HG03469 (cell line): ENCODE data around the gene C15orf40.
A peak's percentile ranks its signal among the peaks of the same experiment; 100 is the strongest.

Experiments
- ATAC-seq: cut with Tn5 transposase; IDR thresholded peaks from one replicate; pipeline ENCODE4 v1.9.1; 2021; ENCODE audit warnings: mild to moderate bottlenecking, moderate library complexity, moderate number of reproducible peaks; ENCODE audit not compliant: unreplicated experiment

Gene C15orf40

DNA sequence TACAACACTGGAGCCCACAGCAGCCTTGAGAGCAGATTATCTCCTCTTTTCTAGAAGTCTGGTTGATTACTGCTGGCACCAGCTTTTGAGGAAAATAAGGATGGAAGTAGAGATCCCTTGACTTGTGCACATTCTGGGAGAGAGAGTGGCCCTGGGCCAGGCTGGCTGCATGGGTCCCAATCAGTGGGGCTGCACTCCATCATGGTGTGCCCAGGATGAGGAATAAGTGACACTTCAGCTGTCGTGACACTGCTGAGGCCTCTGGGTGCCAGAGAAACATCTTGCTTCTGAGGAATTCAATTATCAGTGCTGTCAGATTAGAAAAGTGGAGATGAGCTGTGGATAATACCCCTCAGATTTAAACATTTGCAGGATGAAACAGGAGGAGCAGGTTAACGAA lies 16.4 kb downstream of the C15orf40 start:
- ATAC-seq = no peak

DNA sequence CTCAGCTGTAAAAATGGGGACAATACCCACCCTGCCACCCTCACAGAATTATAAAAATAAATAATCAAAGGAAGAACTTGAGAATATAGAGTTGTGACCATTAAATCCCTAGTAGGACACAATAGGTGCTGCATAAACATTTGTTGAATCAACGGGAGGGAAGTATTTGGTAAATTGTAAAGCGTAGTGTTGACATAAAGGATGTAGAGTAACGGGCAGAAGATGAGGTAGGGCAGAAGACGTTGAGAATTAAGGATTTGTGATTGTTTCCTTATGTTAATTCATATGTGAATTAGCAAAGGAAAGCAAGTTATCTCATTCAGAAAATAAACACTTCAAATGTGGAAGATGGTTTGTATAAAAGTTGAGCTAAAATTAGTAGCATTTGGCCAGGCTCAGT lies 18.3 kb downstream of the C15orf40 start:
- no peak for ATAC-seq

DNA sequence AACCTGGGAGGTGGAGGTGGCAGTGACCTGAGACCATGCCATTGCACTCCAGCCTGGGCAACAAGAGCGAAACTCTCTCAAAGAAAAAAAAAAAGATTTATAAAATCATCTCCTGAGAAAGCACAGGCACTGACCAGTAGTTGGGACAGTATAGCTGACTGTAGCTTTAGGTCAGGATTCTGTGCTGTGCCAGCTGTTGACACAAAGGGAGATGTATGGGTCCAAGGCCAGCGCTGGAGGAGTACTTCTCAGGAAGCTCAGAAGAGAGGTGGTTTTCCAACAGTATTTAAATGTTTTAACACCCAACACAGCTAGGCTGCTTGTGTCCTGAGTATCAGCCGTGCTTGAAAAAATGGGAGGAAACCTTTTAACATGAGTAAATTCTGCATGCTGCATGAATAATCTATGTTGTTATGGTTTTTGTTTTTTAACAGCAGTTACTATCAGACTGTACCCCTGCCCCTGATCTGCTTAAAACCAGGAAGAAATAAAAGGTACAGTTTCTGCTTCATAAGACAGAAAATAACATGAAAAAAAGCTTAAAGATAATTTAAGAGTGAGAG lies 18.9 kb downstream of the C15orf40 start:
- ATAC-seq = no peak

DNA sequence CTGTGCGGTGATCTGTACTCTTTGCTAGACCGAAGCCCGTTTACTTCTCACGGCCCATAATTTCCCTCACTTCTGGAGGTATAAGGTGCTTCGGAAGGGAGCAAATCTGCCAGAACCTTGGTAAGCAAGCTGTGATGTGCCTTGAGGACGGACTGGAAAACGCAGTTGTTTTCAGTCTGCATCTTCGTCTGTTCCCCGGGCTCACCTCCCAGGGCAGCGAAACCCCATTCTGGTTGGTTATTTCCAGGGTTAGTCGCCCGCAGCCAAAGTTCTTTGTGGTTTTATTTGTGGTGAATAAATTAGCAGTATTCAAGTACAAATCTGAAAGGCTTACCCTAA lies 25.0 kb downstream of the C15orf40 start:
- no peak for ATAC-seq

DNA sequence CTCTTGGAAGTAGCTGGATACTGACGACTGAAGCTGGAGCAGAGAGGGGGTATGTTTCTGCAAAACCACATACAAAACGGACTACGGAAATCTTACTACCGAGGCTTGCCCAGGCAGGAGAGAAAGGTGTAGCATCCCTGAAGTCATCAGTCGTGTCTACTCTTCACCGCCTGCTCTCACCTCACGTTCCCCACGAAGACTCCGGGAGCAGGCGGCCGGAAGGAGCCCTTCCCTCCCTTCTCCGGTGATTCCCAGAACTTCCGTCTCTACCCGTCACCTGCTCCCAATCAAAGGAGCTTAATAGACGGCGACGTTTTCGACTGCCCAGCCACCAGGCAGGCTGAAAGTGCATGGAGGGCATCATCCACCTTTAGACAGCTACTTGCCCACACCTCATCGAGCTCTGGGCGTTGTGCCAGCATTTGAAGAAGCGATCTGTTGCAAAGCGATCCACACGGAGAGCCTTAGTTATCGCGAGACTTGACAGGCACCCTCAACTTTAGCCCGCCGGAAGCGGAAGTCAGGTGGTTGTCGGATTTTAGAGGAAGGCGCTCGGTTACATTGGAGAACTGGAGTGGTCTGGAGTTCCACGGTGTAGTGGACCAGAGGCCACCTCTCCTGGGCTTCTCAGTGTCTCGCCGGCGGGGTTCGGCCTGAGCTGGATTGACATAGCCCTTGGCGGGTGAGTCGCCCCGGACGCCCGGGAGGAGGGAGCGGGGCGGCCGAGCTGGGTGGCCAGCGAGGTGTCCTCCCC lies 25.6 kb downstream of the C15orf40 start, which contains the start of gene RAMAC:
Gene RAMAC (plus strand): TSS at position 523 of the 754 bp plus-strand sequence. CDS start 2,809 bp downstream, outside the sequence.
- peak; percentile 67 for ATAC-seq

DNA sequence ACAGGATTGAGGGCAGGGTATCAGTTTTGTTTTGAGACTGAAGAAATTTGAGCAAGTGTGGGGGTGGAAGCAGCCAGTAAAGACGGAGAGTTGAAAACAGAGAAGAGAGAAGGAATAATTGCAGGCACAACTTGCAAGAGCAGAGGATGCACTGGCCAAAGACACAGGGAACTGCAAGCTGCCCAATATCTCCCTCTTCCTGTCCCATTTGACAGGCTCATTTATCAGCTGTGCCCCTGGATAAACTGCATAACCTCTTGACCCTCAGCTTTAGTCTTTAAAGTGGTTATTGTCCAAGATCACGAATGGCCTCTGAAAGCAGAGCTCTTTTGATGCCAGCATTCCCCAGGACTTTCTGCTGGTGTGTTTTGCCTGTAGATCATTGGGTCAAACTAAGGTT lies 30.5 kb downstream of the C15orf40 start:
- no peak for ATAC-seq

DNA sequence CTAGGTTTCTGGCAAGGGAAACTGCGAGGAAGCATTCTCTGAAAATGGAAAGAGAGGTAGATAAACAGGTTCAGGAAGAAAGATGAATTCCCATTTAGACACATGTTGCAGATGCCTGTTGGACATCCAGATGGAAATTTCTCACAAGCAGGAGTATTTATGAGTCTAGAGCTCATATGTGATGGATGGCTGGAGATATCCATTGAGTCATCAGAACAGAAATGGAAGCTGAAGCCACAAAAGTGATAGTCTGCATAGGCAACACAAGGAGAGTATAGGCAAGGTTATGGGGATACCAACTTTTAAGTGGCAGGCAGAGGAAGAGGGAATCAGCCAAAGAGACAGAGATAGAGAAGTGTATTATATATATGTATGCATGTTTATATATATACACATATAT lies 31.7 kb downstream of the C15orf40 start:
- no peak for ATAC-seq

DNA sequence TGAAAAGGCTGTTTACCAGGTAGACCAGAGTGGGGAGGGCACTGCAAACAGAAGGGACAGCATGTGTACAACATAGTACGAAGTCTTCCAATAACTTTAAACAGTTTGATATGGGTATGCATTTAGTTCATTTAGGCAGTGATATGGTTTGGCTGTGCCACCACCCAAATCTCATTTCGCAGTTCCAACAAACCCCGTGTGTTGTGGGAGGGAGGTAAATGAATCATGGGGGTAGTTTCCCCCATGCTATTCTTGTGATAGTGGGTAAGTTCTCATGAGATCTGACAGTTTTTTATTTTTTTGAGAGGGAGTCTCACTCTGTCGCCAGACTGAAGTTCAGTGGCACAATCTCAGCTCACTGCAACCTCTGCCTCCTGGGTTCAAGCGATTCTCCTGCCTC lies 33.0 kb downstream of the C15orf40 start:
- ATAC-seq = no peak

DNA sequence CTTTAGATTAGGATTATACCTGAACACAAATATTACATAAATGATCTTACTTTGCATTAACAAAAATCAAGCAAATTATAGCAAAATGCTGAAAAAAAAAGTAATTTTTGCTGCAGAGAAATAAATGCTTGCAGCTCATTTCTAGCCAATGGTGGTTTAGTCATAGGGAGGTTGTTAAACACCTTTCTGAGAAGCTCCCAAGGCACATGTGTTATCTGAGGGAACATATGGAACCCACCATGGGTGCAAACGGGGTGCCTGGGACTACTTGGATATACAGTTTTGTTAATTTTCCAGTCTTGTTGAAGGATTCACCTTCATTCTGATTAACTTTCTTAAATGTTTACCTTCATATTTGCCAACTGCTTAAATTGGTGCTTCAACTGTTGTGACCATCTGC lies 34.4 kb downstream of the C15orf40 start:
- no peak for ATAC-seq

DNA sequence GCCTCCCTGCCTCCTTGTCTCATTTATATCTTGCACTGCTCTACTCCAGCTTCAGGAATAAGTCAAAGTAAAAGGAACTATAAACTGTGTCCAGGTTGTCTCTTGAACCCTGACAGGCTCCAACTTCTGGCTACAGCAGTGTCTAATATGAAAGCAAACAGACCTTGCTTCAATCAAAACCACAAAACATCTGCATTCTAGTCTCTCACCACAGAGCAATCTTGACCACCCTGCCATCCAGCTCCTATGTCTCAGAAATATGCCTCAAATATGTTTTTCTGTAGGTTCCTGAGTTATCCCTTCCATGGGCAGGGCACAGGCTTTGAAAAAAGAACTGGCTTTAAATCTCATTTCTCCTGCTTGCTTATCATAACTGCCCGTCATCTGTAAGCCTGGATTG lies 38.4 kb downstream of the C15orf40 start:
- ATAC-seq = no peak

DNA sequence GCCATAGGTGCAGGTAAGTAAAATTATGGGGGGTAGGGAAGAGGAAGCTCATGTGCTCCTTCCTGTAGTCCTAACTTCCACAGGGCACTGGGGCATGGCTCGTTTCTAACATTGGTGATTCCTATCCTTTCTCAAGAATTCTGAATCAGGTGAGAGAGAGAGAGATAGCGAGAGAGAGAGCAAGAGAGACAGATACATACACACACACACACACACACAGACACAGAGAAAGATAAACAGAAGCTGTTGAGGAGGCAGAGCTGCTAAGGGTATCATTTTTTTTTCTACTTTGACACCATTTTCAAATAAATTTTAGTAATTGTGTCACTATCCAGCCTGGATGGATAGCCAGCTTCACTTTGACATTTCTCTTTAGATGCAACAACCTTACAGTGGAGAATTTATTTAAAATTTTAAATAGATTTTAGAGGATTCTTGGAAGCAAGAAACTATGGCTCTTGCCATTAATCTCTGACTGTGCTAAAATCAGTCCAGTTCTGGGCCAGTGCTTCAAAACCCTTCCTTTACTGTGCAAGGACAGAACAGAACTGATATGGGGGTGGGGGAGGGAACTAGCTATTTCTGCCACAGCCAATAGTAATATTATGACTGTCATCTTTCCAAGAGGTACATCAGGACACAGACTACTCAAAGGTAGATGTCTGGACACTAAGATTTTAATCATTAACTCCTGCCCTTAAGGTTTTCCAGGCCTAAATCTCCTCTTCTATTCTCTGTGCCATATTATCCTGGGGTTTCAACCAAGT lies 40.0 kb downstream of the C15orf40 start:
- ATAC-seq = no peak

DNA sequence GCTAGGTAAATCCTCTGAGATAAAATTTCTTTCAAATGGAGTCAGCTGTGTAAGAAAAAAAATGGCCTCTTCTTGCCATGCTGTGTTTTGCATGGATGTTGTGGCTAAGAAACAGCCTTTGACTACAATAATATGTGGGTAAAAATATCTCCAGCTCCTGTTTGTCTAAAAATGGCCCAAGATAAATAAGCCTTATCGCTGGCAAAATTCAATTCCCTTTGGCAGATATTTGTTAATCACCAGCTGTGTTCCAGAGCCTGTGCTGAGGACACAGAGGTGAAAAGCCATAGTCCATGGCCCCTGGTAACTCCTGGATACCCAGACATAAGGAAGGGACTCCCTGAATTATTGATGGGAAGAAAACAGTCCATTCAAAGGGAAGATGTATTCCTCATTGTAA lies 40.7 kb downstream of the C15orf40 start:
- ATAC-seq = no peak

DNA sequence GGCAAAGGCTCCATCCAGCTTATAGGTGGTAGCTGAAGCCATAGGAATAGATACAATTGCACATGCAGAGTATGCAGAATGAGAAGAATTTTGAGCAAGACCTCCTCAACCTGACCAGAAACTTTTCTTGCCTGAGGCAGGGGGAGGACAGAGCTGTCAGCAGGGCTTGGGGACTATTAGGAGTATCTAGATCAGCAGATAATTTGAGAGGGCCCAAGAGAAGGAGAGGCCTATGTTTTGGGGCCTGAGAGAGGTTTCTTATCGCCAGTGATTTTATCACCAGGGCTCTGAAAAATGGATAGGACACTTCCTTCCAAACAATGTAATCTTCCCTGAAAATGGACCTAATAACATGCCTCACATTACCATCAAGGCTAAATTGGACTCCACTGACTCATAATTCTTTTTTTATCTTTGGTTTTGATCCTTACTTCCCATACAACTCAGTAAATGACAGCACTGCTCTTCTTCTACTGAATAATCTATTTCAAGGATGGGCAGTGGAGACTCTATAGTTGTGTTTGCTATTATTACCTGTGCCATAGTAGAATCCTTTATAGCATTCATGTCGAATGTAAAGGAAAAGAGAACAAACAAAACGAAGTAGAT lies 41.3 kb downstream of the C15orf40 start:
- ATAC-seq = no peak

DNA sequence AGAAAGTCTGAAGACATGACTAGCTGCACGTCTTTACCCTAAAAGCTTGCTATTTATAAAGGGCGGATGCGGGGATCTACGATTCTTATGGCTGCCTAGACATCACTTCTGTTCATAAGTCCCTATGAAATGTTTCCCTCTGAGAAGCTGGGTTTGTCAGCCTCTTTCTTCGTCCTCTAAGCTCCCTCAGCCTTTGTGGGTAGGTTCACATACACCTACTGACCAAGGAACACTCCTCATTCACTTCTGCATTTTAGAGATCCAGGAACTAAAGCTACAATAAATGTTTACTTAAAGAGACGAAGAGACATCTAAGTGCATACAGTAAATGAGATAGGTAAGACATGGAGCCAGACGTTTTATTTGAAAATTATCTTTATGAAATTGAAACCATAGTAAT lies 42.1 kb downstream of the C15orf40 start:
- no peak for ATAC-seq

DNA sequence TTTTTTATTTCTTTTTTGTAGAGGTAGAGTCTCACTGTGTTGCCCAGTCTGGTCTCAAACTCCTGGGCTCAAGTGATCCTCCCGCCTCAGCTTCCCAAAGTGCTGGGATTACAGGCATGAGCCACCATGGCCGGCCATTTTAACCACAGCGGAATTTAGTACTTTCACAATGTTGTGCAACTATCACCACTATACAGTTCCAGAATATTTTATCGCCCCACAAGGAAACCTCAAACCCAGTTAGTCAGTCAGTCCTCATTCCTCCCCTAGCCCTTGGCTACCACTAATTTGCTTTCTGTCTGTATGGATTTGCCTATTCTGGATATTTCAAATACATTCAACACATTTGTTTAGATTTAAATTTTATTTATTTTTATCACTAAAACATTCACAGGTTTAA lies 43.4 kb downstream of the C15orf40 start:
- ATAC-seq = no peak

DNA sequence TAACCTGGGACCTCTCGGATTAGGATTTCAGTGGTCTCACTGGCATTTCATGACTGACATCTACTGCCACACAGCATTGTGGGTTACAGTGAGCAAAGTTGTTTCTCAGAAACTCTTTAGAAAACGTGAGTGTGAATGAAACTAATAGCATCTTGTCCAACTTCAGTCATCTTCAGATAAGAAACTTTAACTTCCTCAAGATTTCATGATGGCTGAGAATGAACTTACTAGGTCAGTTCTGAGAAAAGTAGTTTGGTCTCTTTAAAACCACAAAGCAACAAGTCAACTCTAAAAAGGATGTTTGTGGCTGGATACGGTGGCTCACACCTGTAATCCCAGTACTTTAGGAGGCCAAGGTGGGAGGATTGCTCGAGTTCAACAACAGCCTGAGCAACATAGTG lies 44.8 kb downstream of the C15orf40 start:
- ATAC-seq = peak; percentile 65

DNA sequence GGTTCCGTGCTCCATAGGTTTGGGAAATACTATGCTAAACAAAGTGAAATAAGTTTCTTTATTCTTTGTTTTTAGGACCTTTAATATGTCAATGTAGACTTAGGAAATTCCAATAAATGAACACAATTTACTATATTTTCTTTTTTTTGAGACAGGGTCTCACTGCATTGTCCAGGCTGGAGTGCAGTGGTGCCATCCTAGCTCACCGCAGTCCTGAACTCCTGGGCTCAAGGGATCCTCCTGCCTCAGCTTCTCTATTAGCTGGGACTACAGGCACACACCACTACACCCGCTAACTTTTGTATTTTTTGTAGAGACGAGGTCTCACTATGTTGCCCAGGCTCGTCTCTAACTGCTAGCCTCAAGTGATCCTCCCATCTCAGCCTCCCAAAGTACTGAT lies 46.5 kb downstream of the C15orf40 start:
- no peak for ATAC-seq

DNA sequence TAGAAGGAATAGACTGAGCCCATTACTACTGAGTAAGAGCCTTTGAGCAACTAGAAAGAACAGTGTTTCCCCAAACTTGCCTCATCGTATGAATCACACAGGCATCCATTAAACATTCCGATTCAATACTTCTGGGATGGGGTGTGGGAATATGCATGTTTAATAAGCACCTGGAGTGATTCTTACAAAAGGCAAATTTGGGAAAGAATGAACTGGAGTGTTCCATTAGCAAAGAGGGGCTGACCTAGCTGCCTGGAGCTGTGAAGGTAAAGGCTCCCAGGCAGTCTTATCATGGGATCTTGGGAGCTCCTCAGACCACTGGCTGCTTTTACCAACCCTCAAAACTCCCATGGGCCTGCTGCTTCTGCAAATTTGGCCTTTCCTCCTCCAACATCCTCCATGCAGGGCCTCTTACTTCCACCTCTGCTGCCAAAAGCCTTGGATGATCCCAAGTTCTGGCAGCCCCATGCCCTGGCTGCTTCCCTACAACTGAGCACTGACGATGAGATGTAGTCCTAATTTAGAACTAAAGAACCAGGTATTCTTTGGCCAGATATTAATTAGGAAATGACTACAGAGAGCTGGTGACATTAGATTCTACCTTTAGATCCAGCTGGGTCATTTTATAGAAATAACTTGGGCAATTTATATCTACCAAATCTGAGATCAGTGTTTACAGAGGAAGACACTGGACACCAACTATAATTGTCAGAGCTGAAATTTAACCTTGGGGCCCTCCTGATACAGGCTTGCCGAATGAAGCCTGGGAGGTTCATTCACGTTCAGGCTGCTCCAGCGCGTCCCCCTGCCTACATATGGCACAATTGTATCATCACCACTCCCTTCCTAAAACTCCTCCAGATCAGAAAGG lies 47.7 kb downstream of the C15orf40 start:
- no peak for ATAC-seq

DNA sequence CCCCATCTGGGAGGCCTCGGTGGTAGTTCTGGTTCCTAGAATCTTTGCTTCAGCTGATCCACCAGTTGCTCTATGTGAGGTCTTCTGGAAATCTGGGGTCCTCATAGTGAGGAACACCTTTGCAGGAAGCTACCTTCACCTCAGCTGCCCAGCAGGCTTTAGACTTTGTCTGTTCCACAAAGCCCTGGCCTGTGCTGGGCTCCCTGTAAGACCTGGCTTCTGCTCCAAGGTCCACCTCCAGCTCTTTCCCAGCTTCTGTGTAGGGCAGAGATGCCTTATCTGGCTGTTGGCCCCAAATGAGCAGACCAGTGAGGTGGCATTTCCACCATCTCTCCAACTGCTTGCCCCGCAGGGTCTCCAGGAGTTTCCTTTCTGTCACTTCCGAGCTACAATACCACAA lies 50.7 kb downstream of the C15orf40 start:
- no peak for ATAC-seq

DNA sequence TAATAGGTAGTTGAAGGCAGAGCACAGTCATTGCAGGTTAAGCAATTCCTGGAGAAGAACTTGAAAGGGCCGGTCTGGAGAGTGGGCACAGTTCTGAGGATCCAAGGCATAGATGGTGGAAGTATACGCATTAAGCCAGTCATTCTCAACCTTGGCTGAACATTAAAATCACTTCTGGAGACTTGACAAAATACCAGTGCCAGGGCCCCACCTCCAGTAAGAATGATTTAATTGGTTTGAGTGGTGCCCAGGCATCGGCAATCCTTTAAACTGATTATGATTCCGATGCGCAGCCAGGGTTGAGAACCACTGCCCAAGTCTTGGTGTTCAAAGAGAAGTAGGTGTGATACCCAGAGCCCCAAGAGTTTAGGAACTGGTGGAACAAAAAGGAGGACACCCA lies 52.0 kb downstream of the C15orf40 start:
- no peak for ATAC-seq

DNA sequence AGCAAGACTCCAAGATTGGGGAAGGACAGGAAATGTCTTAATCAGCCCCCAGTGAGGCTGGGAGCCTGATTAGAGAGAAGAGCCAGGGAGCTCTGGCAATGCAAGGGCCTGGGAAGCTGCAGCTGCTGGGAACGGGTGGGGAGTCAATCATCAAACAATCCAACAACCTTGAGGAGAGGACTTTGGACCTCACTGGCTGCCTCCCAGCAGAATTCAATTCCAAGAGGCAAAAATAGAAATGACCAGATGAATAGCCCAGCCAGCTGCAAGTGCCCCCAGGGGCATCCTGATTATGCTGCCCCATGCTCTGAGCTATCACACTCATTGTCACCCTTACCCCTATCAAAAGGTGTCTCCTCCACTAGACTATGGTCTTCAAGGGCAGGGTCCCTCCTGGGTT lies 52.8 kb downstream of the C15orf40 start:
- ATAC-seq = no peak
